PFSK-1 (cell line): ENCODE data around the gene ELN.

Experiments used
- POLR2AphosphoS5 ChIP-seq: IDR thresholded peaks from 2 replicates; pipeline ENCODE4 v1.6.1; 2012; ENCODE audit warnings: low read depth, mild to moderate bottlenecking, control low read depth, low read length, moderate library complexity
- REST ChIP-seq, 2 experiments: IDR thresholded peaks; 2 replicates each; pipeline versions ENCODE4 v1.6.1 to v1.8.0; 2011 to 2012; ENCODE audit warnings: low read depth in 2 of 2, low read length in 2 of 2, control low read depth in 1 of 2, inconsistent platforms in 1 of 2, mild to moderate bottlenecking in 1 of 2, moderate library complexity in 1 of 2; ENCODE audit not compliant: insufficient read depth in 1 of 2

DNA sequence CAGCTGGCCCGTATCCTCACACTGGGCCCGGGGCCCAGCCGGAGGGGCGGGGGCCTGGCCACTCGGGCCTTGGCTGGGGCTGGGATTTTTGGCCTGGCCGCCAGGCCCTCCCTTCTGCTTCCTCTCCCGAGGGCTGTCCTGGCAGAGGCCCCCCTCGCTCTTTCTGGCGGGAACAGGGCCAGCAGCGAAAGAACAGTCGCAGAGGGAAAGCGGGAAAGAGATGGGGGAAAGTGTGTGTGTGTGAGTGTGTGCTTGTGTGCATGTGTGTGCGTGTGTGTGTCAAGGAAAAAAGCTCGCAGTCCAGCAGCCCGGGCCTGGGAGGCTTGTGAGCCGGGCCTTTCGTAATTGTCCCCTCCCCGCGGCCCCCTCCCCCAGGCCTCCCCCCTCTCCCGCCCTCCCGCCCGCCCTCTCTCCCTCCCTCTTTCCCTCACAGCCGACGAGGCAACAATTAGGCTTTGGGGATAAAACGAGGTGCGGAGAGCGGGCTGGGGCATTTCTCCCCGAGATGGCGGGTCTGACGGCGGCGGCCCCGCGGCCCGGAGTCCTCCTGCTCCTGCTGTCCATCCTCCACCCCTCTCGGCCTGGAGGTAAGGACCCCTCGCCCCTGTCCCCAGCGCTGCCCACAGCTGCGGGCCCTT, at the start of gene ELN:
- TF ChIP-seq POLR2AphosphoS5 (no peak), REST (IDR thresholded peaks at IDR 0.05; ENCODE audit: insufficient read depth in 1 of 2, low read depth in 2 of 2, low read length in 2 of 2) (no peak)
